SIG-M5 treated with dmso at 0.1 percent for 504 hours (cell line): ENCODE measurements around the gene MORN1.
"Not testable (repeated sequence)": the region's sequence is repeated elsewhere in the genome, so short reads cannot be mapped to it uniquely, and the experiment has no call there.

Source experiments
- DNase-seq: peaks from one replicate; lab custom pipeline; 2025; ENCODE audit not compliant: unreplicated experiment; lab: John Stamatoyannopoulos, UW

The MORN1 gene

DNA sequence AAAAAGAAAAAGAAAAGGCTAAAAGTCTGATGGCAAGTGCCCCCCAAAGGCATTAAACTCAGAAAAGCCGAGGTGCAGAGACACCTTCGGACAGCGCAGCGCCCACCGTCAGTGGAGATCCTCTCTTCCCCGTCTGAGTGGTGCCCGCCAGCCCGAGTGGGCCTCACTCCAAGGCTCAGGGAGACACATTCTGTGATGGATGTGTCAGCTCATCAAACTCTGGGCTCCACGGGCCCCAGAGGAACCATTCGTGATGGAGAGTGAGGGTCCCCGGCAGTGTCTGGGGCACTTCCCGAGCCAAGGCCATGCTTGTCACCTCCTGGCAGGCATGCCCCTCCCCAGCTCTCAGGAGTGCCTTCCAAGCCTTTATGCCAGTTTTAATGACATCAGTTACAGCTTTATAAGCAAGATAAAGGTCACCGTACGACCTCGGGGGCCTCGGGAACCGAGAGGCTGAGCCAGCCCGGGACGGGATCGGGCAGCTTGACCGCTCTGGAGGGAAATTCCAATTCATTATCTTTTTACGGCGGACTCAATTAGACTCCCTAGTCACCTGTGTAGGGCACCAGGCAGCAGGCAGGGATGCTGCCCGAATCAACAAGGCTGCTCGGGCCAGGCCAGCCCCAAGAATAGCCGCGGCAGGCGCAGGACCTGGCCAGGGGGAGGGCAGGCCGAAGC lies 49.5 kb downstream of the MORN1 start:
- DNase-seq, result no peak

DNA sequence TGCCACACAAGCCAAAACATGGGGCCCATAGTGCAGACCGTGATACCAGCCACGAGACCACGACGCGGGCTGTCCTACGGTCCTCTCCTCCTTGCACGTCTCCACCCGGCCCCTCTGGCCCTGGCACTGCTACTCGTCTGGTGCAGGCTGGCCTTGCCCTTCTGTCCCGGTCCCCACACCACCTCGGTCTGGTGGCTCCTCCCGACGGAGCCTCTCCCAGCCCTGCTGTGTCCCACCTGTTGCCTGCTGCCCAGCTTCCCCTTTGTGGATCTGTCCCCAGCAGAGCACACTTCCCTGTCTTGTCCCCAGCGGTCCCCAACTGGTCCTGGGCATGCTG lies 50.5 kb downstream of the MORN1 start:
- no peak for DNase-seq

DNA sequence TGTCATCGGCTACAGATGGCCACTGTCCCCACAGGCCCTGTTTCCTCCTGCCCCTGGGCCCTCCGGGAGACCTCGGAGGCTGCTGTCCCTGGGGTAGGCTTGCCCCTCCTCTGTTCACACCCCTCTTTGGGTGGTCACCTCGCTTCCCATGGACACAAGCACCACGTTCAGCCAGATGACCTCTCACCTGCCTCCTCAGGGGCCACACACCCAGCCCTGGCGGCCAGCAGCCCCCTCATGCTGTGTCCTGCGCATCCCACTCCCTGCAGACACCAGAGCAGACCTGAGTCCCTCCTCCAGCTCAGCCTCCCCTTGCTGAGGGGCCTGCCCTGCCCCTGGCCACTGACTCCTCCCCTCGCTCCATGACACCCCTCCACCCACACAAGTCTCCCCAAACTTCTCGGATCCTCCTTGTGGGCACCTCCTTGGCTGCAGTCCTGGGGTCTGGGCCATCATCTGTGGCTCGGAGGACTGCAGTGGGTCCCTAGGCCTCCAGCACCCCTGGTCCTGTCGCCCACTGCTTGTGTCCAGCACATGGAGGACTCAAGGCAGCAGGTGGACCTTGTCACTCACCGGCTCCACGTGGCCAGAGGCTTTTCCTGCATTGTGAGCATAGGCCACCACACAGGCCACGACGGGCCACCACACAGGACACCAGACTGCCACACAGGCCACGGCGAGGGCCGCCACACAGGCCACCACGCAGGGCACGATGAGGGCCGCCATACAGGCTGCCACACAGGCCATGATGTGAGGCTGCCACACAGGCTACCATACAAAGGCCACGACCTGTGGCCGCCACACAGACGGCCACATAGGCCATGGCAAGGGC lies 51.1 kb downstream of the MORN1 start:
- DNase-seq, result no peak

DNA sequence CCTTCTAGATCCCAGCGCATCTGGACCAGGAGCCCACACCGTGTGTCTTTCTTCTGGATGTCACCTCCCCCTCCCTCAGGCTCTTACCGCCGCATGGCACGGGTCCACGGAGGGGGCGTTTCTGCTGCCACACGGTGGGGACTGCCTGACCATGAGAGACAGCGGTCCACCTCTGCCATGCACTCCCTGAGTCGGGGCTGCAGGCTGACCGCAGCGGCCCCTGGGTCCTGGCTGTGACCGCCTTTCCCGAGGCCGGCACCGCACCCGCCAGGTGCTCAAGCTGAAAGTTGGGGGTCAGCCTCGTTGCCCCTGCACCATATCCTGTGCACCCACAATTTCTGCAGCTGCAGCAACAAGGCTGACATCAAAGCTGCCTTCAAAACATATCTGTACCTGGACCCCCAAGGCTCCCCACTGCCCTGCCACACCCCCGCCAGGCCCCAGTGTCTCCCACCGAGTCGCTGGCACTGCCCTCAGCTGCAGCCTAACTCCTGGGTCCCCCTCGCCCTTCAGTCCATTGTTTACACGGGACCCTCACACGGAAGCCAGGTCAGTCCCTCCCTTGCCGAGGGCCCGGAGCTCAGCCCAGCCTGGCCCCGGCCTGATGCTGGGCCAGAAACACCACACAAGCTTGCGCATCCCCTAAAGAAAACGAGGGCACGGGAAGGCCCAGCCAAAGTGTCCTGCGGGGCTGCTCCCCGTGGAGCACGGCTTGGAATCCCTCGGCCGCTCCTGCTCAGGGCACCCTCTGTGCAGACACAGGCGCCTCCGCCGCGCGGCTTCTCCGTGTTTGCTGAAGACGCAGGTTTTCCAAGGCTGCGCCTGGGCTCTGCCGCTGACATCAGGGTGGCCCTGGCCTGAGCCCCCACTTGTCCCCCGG lies 51.9 kb downstream of the MORN1 start:
- DNase-seq, result no peak

DNA sequence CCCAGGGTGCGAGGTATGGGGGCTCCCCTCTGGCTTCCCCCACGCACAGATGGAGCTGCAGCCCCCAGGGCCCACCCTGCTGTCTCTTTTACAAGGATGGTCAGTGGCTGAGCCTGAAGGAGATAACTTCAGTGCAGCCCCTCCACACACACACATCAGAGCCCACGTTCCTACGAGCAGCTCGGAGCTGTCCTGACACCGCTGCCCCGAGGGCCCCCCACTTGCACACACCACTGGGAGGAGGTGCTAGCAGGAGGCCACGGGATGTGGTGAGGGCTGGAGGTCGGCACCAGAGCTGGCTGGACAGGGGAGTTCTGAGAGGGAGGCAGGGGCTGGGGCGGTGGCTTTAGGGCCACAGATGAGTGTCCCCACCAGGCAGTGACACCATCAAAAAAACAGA lies 53.9 kb downstream of the MORN1 start:
- DNase-seq, result no peak

DNA sequence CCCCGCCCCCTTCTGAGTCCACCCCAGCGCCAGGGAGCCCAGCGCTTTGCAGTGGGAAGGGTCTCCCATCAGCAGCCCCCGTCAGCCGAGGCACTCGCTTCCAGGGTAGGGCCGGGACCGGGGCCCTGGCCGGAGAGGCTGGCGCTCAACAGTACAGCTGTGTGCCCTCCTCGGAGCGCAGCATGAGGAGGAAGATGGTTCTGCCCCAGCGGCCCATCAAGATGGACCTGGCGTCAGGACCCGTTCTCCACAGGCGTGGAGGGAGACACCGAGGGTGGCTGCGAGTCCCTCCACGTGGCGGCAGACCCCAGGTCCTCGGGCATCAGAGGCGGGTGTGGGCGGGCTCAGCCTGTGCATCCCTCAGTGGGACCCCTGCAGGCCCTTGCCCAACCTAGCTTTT lies 54.3 kb downstream of the MORN1 start:
- no peak for DNase-seq

DNA sequence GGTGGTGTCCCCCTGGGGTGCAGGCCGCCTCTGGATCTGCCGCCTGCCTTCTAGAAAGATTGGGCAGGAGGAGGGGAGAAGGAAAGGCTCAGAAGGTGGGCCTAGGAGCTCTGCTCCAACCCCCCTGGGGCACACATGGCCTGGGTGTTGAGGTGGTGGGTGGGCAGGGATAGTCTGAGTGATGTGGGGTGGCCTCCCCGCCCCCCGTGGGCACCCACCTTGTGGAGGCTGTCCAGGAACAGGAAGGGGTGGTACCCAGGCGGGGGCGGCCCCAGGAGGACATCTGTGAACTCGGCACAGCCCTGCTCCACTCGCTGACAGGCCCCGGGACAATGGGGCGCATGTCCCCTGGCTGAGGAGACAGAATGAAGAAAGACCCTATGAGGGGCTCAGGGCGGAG lies 54.9 kb downstream of the MORN1 start:
- no peak for DNase-seq

DNA sequence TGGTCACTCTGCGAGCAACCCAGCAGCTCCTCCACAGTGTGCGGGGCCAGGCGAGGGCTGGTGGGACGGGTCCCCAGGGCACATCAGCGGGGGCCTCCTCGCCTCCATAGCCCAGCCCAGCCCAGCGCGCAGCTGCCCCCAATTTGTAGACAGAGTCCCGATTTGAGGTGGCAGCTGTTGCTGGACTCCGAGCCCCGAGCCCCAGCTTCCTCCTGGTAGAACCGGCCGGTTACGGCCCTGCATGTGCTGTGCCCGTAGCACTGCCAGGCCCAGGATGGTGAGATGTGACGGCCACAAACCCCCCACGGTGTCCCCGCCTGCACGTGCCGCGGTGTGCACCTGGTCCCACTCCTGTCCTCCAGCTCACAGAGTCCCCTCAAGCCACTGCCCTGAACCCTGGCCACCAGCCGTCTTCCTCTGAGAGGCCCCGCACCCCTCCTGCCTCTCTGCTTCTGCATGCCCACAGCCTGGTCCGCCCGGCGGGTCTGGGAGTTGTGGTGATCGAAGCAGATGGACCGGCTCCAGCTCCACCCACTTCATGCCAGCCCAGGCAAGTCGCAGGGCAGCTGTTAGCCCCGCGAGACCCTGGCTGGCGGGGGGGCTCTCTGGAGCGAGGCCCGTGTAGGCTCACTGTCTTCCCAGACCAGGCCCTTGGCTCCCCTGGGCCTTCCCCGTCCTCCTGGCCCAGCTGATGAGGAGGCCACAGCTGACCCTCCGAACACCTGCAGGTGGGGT lies 55.5 kb downstream of the MORN1 start:
- no peak for DNase-seq

DNA sequence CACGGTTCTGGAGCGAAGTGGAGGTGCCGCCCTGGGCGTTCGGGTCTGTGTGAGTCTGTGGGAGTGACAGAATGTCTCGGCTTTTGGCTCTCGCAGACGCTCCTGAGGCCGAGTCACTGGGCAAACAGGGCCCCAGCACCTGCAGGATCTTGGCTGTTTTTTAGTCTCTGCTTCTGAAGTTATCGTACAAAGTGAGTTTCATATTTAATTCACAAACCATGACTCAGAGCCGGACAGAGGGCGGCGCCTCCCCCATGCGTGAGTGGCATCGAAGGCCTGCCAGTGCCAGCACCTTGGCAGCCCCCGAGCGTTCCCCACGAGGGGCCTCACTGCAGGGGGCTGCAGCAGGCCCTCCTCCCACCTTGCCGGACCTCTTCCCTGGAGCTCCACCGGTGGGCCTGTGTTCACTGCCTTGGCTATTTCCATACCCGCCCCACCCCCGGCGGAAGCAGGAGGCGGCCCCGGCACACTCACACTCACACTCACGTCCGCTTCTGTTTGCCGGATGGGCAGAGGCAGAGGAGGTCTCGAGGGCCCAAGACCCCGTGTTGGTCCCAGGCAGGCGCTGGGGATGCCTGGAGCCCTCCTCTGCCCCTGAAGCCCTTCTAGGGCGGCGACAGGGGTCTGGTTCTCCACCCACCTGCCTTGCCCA lies 56.3 kb downstream of the MORN1 start:
- DNase-seq, result no peak

DNA sequence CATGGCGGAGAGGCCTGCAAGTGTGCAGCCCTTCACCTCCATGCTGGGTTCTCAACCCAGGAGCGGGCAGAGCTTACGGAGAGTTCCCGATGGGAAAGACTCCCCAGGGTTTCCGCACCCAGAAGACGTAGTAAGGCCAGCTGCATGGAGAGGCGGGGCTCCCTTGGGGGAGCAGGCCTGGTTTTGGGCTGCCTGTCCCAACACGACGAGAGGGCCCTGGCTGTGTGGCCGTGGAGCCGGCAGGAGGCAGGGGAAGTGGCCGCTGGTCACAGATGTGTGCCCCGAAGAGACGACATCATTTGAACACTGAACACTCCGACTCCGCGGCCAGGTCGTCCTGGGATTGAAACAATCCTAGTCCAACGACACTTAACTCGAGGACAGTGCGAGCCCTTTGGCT lies 57.0 kb downstream of the MORN1 start:
- no peak for DNase-seq

DNA sequence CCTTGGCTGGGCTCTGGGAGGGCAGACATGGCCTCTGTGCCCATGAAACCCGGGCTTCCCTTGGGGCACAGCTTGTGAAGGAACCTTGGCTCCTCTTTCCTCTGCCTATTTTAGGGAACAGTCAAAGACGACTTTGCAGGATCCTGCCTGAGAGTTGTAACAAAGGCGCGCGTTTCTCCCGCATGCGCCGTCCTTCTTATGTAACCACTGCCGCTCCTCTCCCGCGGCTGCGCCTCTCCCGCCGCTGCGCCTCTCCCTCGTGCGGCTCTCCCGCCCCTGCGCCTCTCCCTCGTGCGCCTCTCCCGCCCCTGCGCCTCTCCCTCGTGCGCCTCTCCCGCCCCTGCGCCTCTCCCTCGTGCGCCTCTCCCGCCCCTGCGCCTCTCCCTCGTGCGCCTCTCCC lies 59.8 kb downstream of the MORN1 start:
- DNase-seq, result not testable (repeated sequence)

DNA sequence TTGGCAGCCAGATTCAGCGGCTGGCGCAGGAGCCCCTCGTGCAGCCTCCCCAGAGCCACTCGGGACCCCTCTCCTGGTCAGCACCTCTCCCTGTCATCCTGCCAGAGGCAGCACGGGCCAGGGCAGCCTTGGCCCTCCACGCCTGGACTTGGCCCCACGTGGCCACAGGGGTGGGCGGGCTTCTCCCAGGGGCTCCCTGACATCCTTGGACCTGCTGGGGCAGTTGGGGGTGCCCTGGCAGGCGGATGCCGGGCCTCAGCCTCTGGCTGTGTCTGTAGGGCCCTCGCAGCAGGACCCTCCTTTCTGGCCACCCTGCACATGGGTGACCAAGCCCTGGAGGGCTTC lies 60.2 kb downstream of the MORN1 start:
- no peak for DNase-seq

DNA sequence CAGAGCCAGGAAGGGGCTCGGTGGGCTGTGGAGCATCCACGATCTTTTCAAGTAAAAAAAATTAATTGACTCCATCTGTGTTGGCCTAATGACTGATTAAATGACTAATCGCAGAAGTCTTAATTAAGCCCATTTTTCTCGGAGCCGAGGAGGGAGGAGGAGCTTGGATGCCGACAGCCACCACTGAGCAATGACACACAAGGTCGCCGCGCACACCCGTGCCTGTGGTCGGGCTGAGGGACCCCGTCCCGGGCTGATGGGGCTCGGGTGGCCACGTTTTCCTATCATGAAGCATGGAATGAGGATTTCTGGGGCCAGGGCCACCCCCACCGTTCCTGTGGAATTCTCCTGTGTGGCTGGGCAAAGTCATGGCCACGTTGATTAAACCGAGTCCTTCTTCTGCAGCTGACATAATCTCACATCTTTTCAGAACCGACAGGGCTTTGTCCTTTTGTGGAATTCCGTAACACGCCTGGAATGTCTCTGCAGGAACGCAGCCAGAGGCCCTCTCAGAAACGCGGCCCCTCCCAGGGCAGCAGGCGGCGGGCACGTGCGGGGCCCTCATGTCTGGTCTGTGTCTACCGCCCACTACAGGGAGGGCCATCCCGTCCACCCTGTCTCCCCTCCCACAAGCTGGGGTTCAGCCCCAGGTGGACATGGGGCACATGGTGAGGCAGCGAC lies 60.7 kb downstream of the MORN1 start:
- DNase-seq, result no peak

DNA sequence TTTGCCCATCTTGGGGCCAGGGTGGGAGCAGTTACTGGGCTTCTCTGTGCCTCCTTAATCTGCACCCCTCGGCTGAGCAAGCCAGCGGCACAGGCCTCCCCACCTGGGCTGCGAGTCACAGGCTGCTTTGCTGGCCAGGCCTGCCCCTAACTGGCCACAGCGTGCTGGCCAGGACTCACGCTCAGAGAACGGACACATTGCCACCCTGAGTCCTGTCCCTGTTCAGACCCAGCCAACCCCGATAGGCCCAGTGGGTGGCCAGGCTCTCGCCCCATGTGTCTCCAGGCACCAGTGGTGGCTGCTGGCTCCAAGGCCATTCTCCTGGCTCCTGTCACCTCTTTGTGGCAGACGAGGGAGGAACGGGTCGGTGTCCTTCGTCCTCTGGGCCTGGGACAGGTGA lies 61.3 kb downstream of the MORN1 start:
- no peak for DNase-seq

DNA sequence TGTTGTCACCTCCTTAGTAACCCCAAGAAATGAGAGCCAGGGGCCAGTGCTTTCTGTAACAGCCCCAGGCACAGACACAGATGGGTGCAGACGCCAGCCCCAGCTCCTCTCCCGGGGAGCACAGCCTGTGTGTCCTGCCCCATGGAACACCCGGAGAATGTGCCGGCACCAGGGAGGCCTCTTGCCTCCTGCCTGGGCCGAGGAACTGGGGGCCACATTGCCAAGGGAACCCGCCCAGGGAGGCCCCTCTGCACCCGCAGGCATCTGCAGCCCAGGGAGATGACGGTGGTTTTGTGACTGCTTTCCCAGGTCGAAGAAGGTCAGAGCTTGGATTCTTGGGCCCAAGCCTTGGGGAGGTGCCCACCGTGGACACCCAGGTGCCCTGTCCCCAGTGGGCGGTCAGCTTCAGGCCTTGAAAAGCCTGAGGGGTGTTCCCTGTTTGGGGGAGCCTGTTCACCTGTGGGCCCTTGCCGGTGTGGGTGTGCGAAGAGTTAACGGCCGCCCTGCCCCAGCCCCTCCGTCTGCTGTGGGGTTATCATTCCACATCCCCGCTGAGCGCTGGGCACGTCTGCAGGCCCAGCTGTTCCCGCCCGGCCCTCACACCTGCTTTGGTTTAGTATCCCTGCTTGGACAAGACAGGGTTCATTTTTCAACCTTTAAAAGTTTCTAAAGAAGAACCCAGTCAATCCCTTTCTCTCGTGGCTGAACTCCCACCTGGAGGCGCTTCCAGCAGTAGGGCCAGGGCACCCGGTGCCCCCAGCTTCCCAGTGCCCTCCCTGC lies 62.5 kb downstream of the MORN1 start:
- no peak for DNase-seq

DNA sequence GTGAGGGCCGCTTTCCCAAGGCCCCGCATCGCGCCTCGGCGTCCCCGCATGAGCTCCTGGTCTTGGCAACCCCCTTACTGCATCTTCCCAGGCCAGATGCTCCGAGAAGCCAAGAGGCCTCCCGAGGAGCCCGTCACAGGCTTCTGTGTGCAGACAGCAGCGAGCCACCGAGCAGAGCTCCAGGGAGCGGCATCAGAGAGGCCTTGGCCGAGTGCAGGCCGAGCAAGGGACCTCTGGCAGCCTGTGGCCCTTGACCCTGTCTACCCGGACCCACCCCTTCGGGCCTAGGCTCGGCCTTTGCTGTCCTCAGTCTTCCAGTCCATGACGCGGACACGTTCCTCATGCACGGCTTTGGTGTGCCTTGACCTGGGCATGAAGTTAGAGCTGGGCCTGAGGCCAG lies 63.5 kb downstream of the MORN1 start:
- DNase-seq, result no peak

DNA sequence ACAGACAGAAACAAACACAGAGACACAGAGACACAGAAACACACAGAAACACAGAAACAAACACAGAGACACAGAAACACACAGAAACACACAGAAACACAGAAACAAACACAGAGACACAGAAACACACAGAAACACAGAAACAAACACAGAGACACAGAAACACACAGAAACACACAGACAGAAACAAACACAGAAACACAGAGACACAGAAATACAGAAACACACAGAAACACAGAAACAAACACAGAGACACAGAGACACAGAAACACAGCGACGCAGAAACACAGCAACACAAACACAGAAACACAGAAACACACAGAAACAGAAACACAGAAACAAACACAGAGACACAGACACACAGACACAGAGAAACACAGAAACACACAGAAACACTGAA lies 64.2 kb downstream of the MORN1 start:
- DNase-seq, result not testable (repeated sequence)

DNA sequence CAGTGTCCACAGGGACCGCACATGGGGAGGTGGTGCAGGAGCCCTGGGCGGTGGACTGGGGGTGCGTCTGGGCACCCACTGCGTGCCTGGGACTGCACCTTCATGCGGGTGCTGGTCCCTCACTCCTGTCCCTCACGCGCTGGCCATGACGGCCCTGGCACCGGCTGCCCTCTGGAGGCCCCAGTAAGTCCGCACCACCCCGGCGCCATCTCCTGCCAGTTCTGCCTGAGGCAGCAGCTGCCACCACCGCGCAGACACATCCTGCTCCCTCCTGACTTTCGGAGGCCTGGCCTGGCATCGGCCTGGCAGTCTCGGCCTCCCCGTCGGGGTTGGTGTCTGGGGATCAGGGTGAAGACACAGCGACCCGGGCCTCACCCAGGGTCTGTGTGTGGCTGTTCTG lies 64.8 kb downstream of the MORN1 start:
- no peak for DNase-seq

DNA sequence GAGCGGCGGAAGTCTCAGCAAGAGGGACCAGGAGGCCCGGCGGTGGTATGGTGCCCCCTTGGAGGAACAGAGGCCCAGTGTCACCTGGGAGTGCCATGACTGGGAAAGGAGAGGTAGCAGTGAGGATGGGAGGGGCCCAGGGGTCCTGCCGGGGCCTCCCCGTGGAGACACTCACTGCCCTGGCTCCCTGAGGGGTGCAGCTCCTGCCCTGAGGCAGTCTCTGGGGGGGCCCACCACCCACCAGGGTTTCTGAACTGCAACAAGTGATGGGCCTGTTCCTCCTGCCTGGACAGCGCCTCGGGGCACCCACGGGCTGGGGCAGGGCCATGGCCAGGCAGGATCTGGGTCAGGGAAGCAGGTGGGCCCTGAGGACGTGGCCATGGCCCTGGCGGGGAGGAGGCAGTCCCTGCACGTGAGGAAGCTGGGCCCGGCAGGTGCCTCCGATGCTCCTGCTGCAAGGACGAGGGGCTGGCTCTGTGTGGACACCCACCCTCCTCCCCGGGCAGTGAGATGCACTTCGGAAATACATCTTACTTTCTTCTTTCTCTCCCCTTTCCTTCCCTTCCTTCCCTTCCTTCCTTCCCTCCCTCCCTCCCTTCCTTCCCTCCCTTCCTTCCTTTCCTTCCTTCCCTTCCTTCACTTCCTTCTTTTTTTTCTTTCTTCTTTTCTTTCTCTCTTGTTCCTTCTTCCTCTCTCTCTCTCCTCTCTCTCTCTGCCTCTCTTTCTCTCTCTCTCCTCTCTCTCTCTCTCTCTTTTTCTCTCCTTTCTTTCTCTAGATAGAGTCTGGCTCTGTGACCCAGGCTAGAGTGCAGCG lies 66.6 kb downstream of the MORN1 start:
- DNase-seq, result no peak
